SK-N-MC (cell line): ENCODE results near the gene MOK.

Experiments used
- EZH2 ChIP-seq: fragments of 200-600 bp; sonication (generic); IDR thresholded peaks from one replicate; pipeline ENCODE4 v1.6.1; 2017; ENCODE audit warnings: antibody characterized with exemption
- POLR2AphosphoS5 ChIP-seq: IDR thresholded peaks from 2 replicates; pipeline ENCODE4 v1.6.1; 2012; ENCODE audit warnings: mild to moderate bottlenecking, low read depth, low read length, borderline replicate concordance

DNA sequence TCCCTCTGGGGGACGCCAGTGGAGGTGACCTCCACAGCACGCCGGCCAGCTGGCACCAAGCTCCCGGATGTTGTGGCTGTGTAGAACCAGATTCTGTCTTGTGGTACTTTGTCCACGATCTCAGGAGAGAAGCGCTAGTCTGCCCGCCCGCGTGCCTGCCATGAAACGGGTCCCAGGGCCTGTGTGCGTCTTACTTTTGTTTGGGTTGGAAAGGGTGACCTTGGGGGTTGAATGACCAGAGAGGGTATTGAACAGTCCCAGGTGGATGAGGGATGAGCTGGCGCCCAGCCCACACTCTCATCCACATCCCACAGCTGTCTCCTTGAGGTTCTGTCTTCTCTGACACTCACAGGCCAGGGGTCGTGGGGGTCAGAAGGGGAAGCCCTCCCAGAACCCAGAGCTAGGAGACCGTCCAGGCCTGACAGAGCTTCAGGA lies 87.0 kb downstream of the MOK start:
- TF ChIP-seq EZH2 (no peak), POLR2AphosphoS5 (no peak)
